Measurements from ENCODE around the gene KRT7.
"Not testable (repeated sequence)": the region's sequence is repeated elsewhere in the genome, so short reads cannot be mapped to it uniquely, and the experiment has no call there.

Gene KRT7

GRCh38 chr12:52243856-52244614 lies 11.0 kb downstream of the KRT7 start:
- DNase-seq (ENCODE audit: low read depth, low spot score), result peak; percentile 96

- no peak for DNase-seq (ENCODE audit: low read depth, low spot score)
Measured at GRCh38 chr12:52244615-52244994, 11.6 kb downstream of the KRT7 start.

- DNase-seq (ENCODE audit: low read depth, low spot score), result no peak
Measured at GRCh38 chr12:52245259-52245961, 12.4 kb downstream of the KRT7 start.

GRCh38 chr12:52245962-52246569 lies 13.0 kb downstream of the KRT7 start:
- DNase-seq (ENCODE audit: low read depth, low spot score), result no peak

- peak; percentile 66 for DNase-seq (ENCODE audit: low read depth, low spot score)
Measured at GRCh38 chr12:52246720-52247621, 13.9 kb downstream of the KRT7 start.

GRCh38 chr12:52247622-52248540 lies 14.8 kb downstream of the KRT7 start:
- DNase-seq (ENCODE audit: low read depth, low spot score), result no peak

- DNase-seq (ENCODE audit: low read depth, low spot score), result peak; percentile 73
Measured at GRCh38 chr12:52248541-52249461, 15.8 kb downstream of the KRT7 start.

- no peak for DNase-seq (ENCODE audit: low read depth, low spot score)
Measured at GRCh38 chr12:52249511-52250047, 16.5 kb downstream of the KRT7 start.

- no peak for DNase-seq (ENCODE audit: low read depth, low spot score)
Measured at GRCh38 chr12:52250048-52250990, 17.3 kb downstream of the KRT7 start.

- DNase-seq (ENCODE audit: low read depth, low spot score), result no peak
Measured at GRCh38 chr12:52251367-52252051, 18.5 kb downstream of the KRT7 start.

- DNase-seq (ENCODE audit: low read depth, low spot score), result not testable (repeated sequence)
Measured at GRCh38 chr12:52252175-52252615, 19.2 kb downstream of the KRT7 start.

GRCh38 chr12:52252728-52253343 lies 19.8 kb downstream of the KRT7 start:
- DNase-seq (ENCODE audit: low read depth, low spot score), result no peak

GRCh38 chr12:52253391-52254179 lies 20.5 kb downstream of the KRT7 start:
- no peak for DNase-seq (ENCODE audit: low read depth, low spot score)

GRCh38 chr12:52254180-52254964 lies 21.3 kb downstream of the KRT7 start:
- DNase-seq (ENCODE audit: low read depth, low spot score), result no peak

GRCh38 chr12:52254965-52255751 lies 22.1 kb downstream of the KRT7 start:
- no peak for DNase-seq (ENCODE audit: low read depth, low spot score)
